Transverse colon (tissue), 4 donors: ENCODE measurements around the gene TMTC3. TPM values are rescaled to one million over a fixed set of nuclear protein-coding genes. Genes with fewer than 3 reads are reported as not detected.

Experiments
- DNase-seq: peaks from one replicate; pipeline ENCODE4 v3.0.0-alpha.2; 2019
- H3K27ac ChIP-seq, 4 donors: fragments of 200-600 bp; sonication (generic); 2 replicates each; pipeline ENCODE4 v1.5.1; 2016 to 2018; ENCODE audit warnings: inconsistent platforms in 4 of 4
- H3K27me3 ChIP-seq: fragments of 200-600 bp; sonication (generic); 2 replicates; pipeline ENCODE4 v1.5.1; 2017; ENCODE audit warnings: inconsistent platforms
- H3K36me3 ChIP-seq, 4 donors: fragments of 200-600 bp; sonication (generic); 2 replicates each; pipeline ENCODE4 v1.5.1; 2017 to 2019; ENCODE audit warnings: inconsistent platforms in 4 of 4
- H3K4me1 ChIP-seq, 4 donors: fragments of 200-600 bp; sonication (generic); 2 replicates each; pipeline ENCODE4 v1.5.1; 2017 to 2020; ENCODE audit warnings: inconsistent platforms in 4 of 4
- H3K4me3 ChIP-seq, 4 donors: fragments of 200-600 bp; sonication (generic); 1 replicate in 1 of 4; 2 replicates in 3 of 4; pipeline versions ENCODE4 v1.5.1 to v1.6.1; 2017 to 2019; ENCODE audit warnings: inconsistent platforms in 4 of 4
- H3K9me3 ChIP-seq, 2 donors: fragments of 200-600 bp; sonication (generic); 2 replicates each; pipeline ENCODE4 v1.5.1; 2017 to 2019; ENCODE audit warnings: inconsistent platforms in 2 of 2
- CTCF ChIP-seq, 5 experiments: fragments of 200-600 bp in 3 of 5; fragments of 450-650 bp in 2 of 5; sonication (generic) in 3 of 5; IDR thresholded peaks; 1 replicate in 2 of 5; 2 replicates in 3 of 5; pipeline ENCODE4 v1.5.1; 2016 to 2017; ENCODE audit warnings: antibody characterized with exemption in 5 of 5, inconsistent platforms in 3 of 5, mild to moderate bottlenecking in 2 of 5, moderate library complexity in 1 of 5
- EP300 ChIP-seq: sonication (generic); formaldehyde crosslinking; IDR thresholded peaks from one replicate; pipeline ENCODE4 v1.6.1; 2017; ENCODE audit warnings: antibody characterized with exemption, low read depth
- POLR2A ChIP-seq: fragments of 450-650 bp; IDR thresholded peaks from one replicate; pipeline ENCODE4 v1.6.1; 2016; ENCODE audit warnings: antibody characterized with exemption, mild to moderate bottlenecking, moderate library complexity
- POLR2AphosphoS5 ChIP-seq, 3 donors: sonication (generic); formaldehyde crosslinking; IDR thresholded peaks; one replicate each; pipeline ENCODE4 v1.6.1; 2016; ENCODE audit warnings: antibody characterized with exemption in 3 of 3
- WGBS, 2 donors: methylation state at CpG; one replicate each; pipeline ENCODE4 v1.1.5; 2018; ENCODE audit warnings: low coverage in 1 of 2; 5-methylcytosine and 5-hydroxymethylcytosine counted together
- in situ Hi-C, 4 donors: fragments of 200-750 bp; cut with MboI; loops; one replicate each; pipeline versions ENCODE4 v1.15.0 to v1.15.1; 2017; ENCODE audit warnings: low sequenced_read_pairs in 3 of 4, low pct_ligation_motif_present in 1 of 4, low pct_unique_long_range_greater_than_20kb in 1 of 4
- intact Hi-C: fragments of 100-400 bp; cut with DNase I; formaldehyde crosslinking; loops from one replicate; pipeline ENCODE4 v1.15.1; 2023; ENCODE audit warnings: low total_unique reads
- total RNA-seq, 4 donors: library from RNA; depleted of rRNA; stranded (reverse); fragments of >200 nt; gene quantifications; one replicate each; pipeline ENCODE4 v1.1.0, GENCODE V29; 2016

The TMTC3 gene
- total RNA-seq, 4 donors from 2014 or later, result 2.2 to 15.9 (median 10.0) TPM

- intact Hi-C loops (no loop called here), in situ Hi-C loops (no loop called here)
Observed at GRCh38 chr12:88242939-88243338, 100.8 kb downstream of the TMTC3 start.

DNA sequence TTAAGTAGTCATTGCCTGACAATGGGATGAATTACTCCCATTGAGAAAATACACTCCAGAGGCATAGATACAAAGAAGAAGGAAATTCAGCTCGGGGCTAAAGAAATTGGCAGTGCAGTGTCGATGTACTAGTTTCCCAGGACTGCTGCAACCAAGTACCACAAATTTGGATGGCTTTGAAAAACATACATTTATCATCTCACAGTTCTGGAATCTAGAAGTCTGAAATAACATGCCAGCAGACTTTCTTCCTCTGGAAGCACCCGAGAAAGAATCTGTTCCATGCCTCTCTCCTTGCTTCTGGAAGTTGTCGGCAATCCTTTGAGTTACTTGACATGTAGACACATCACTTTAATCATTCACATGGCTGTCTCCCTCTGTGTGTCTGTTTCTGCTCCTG, 101.9 kb downstream of the TMTC3 start:
- Histone ChIP-seq H3K4me3 (no peak overlapping the region), H3K4me1 (no peaks in the 10 kb centered on the region), H3K9me3 (no peaks in the 10 kb centered on the region), H3K27me3 (no peaks in the 10 kb centered on the region), H3K27ac (peak overlapping the region in 2 of 4 donors; percentile 14 to 19), H3K36me3 (no peaks in the 10 kb centered on the region)
- intact Hi-C loops (no loop called here), in situ Hi-C loops (no loop called here)
- DNase-seq, result no peak
- no peak for TF ChIP-seq POLR2AphosphoS5 (IDR thresholded peaks at IDR 0.05)
- TF ChIP-seq CTCF (IDR thresholded peaks at IDR 0.05), result no peak
- no peak for TF ChIP-seq EP300
- no peak for TF ChIP-seq POLR2A
- WGBS, 2 donors, result 70 to 73% methylated on average over 4 of the region's 4 CpGs

More at GRCh38 chr12:88242939-88243338, 100.8 kb downstream of the TMTC3 start:
- Histone ChIP-seq H3K27ac (peak overlapping the region in 3 of 4 donors; percentile 37 to 45 (median 41)), H3K36me3 (no peaks in the 10 kb centered on the region), H3K9me3 (no peaks in the 10 kb centered on the region), H3K4me1 (no peaks in the 10 kb centered on the region), H3K4me3 (no peak overlapping the region), H3K27me3 (no peaks in the 10 kb centered on the region)
- DNase-seq, result no peak
- TF ChIP-seq POLR2AphosphoS5 (IDR thresholded peaks at IDR 0.05) (no peak), EP300 (no peak), CTCF (IDR thresholded peaks at IDR 0.05) (no peak), POLR2A (no peak)

- Histone ChIP-seq H3K27ac (no peak overlapping the region), H3K36me3 (no peaks in the 10 kb centered on the region), H3K9me3 (no peaks in the 10 kb centered on the region), H3K27me3 (no peaks in the 10 kb centered on the region), H3K4me3 (no peak overlapping the region), H3K4me1 (no peaks in the 10 kb centered on the region)
- WGBS, 2 donors, result 81 to 89% methylated on average over 1 of the region's 1 CpG
- intact Hi-C loops (no loop called here), in situ Hi-C loops (no loop called here)
- DNase-seq, result no peak
- TF ChIP-seq EP300, result no peak
Observed at GRCh38 chr12:88245905-88246304, 103.8 kb downstream of the TMTC3 start.

GRCh38 chr12:88247241-88247643, 105.1 kb downstream of the TMTC3 start:
- intact Hi-C loops (no loop called here), in situ Hi-C loops (no loop called here)
- Histone ChIP-seq H3K4me3 (no peak overlapping the region), H3K9me3 (no peaks in the 10 kb centered on the region), H3K27ac (no peak overlapping the region), H3K27me3 (no peaks in the 10 kb centered on the region), H3K36me3 (no peaks in the 10 kb centered on the region), H3K4me1 (no peaks in the 10 kb centered on the region)
- no peak for DNase-seq
- TF ChIP-seq POLR2AphosphoS5 (IDR thresholded peaks at IDR 0.05), result no peak
- no peak for TF ChIP-seq CTCF (IDR thresholded peaks at IDR 0.05)
- no peak for TF ChIP-seq POLR2A
- TF ChIP-seq EP300, result no peak
- 72 to 73% methylated on average over 2 of the region's 2 CpGs for WGBS, 2 donors

- H3K27ac ChIP-seq, result no peak overlapping the region
- no peak overlapping the region for H3K4me3 ChIP-seq
- TF ChIP-seq POLR2AphosphoS5 (IDR thresholded peaks at IDR 0.05) (no peak), POLR2A (no peak), EP300 (no peak), CTCF (IDR thresholded peaks at IDR 0.05) (no peak)
- intact Hi-C loops (no loop called here), in situ Hi-C loops (no loop called here)
- H3K27me3 ChIP-seq, result no peaks in the 10 kb centered on the region
- WGBS, 2 donors, result 88 to 94% methylated on average over 1 of the region's 1 CpG
- no peaks in the 10 kb centered on the region for H3K9me3 ChIP-seq
- H3K4me1 ChIP-seq, result peaks cover 0 to 5% (median 0%) of the 10 kb centered on the region in 4 donors
- H3K36me3 ChIP-seq, result no peaks in the 10 kb centered on the region
- DNase-seq, result no peak
Observed at GRCh38 chr12:88248606-88249005, 106.5 kb downstream of the TMTC3 start.
